Occipital lobe (tissue), 2 donors: ENCODE data around the gene MAP3K8. TPM values are rescaled to one million over a fixed set of nuclear protein-coding genes. Genes with fewer than 3 reads are reported as not detected.
"Not testable (repeated sequence)": the region's sequence is repeated elsewhere in the genome, so short reads cannot be mapped to it uniquely, and the experiment has no call there.

Source experiments
- DNase-seq: peaks from one replicate; lab custom pipeline; 2025; lab: John Stamatoyannopoulos, UW
- total RNA-seq: library from RNA; depleted of rRNA; stranded (reverse); fragments of >200 nt; gene quantifications from one replicate; pipeline ENCODE4 v1.2.3, GENCODE V29; 2014

Gene MAP3K8
- total RNA-seq, 1 donor from 2014 or later = 8.0 TPM

- DNase-seq = no peak
Measured at GRCh38 chr10:30422981-30423654, 10.9 kb upstream of the MAP3K8 start.

- not testable (repeated sequence) for DNase-seq
Measured at GRCh38 chr10:30423655-30424275, 10.2 kb upstream of the MAP3K8 start.

GRCh38 chr10:30425336-30426075, 8.5 kb upstream of the MAP3K8 start:
- no peak for DNase-seq

GRCh38 chr10:30430544-30431298, 3.3 kb upstream of the MAP3K8 start:
- DNase-seq = no peak

- no peak for DNase-seq
Measured at GRCh38 chr10:30431435-30431911, 2.5 kb upstream of the MAP3K8 start.

GRCh38 chr10:30432622-30433305, 1.2 kb upstream of the MAP3K8 start:
- no peak for DNase-seq

- no peak for DNase-seq
Measured at GRCh38 chr10:30433306-30433729, 666 bp upstream of the MAP3K8 start.

GRCh38 chr10:30434273-30435072, 489 bp downstream of the MAP3K8 start:
- DNase-seq = peak; percentile 34

- DNase-seq = no peak
Measured at GRCh38 chr10:30435073-30435422, 1.1 kb downstream of the MAP3K8 start.

GRCh38 chr10:30435499-30436167, 1.6 kb downstream of the MAP3K8 start:
- DNase-seq = not testable (repeated sequence)

GRCh38 chr10:30436191-30436611, 2.2 kb downstream of the MAP3K8 start:
- no peak for DNase-seq

- no peak for DNase-seq
Measured at GRCh38 chr10:30436671-30437030, 2.7 kb downstream of the MAP3K8 start.

- DNase-seq = no peak
Measured at GRCh38 chr10:30437031-30437841, 3.3 kb downstream of the MAP3K8 start.

GRCh38 chr10:30438021-30438850, 4.3 kb downstream of the MAP3K8 start:
- no peak for DNase-seq

GRCh38 chr10:30439931-30440330, 5.9 kb downstream of the MAP3K8 start:
- no peak for DNase-seq

GRCh38 chr10:30442019-30442606, 8.1 kb downstream of the MAP3K8 start:
- no peak for DNase-seq

GRCh38 chr10:30443049-30443448, 9.1 kb downstream of the MAP3K8 start:
- no peak for DNase-seq

- DNase-seq = no peak
Measured at GRCh38 chr10:30445711-30446110, 11.7 kb downstream of the MAP3K8 start.
